Left ventricle myocardium inferior (tissue), 1 donor: ENCODE data around the gene ZNF236. TPM values are rescaled to one million over a fixed set of nuclear protein-coding genes. Genes with fewer than 3 reads are reported as not detected.

Source experiments
- DNase-seq: peaks from one replicate; pipeline ENCODE4 v3.0.0-alpha.2; 2020
- H3K27ac ChIP-seq: fragments of 200-600 bp; replicated peaks from 2 replicates; pipeline ENCODE4 v1.8.0; 2021
- H3K27me3 ChIP-seq: fragments of 200-600 bp; 2 replicates; pipeline ENCODE4 v1.8.0; 2021; ENCODE audit warnings: low read depth
- H3K36me3 ChIP-seq: fragments of 200-600 bp; 2 replicates; pipeline ENCODE4 v1.8.0; 2021
- H3K4me1 ChIP-seq: fragments of 200-600 bp; 2 replicates; pipeline ENCODE4 v1.8.0; 2021
- H3K4me3 ChIP-seq: fragments of 200-600 bp; 2 replicates; pipeline ENCODE4 v1.8.0; 2021; ENCODE audit warnings: mild to moderate bottlenecking, moderate library complexity
- H3K9me3 ChIP-seq: fragments of 200-600 bp; replicated peaks from 2 replicates; pipeline ENCODE4 v1.8.0; 2021
- intact Hi-C: fragments of 100-400 bp; cut with micrococcal nuclease; formaldehyde crosslinking; loops from one replicate; pipeline ENCODE4 v1.11.0; 2022
- total RNA-seq: library from RNA; stranded (reverse); fragmentation: NEBNext Ultra II Directional; extraction: Animal tissue kit (Norgen Biotek cat#: 25700); gene quantifications from one replicate; pipeline ENCODE4 v1.2.1, GENCODE V29; 2021
- TF ChIP-seq, protein P1 (sequence below): fragments of 200-600 bp; IDR thresholded peaks from 2 replicates; pipeline ENCODE4 v1.8.0; 2021; ENCODE audit warnings: antibody characterized with exemption, mild to moderate bottlenecking, borderline replicate concordance
- donor health status: DM: no; HTN: yes; CAD: no; lungs with severe emphysema.

Gene ZNF236
- total RNA-seq, 1 donor from 2014 or later = 10.6 TPM

DNA sequence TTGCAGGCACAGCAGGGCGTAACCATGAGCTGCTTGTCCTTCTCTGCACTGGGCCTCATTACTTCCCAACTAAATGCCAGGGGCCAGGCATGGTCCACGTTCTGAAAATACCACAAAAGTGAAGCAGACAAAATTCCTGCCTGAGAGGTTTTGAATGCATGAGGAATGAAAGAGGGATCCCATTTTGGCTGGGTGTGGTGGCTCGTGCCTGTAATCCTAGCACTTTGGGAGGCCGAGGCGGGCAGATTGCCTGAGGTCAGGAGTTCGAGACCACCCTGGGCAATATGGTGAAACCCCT lies 170.7 kb downstream of the ZNF236 start:
- no peaks in the 10 kb centered on the region for H3K36me3 ChIP-seq
- no peaks in the 10 kb centered on the region for H3K27me3 ChIP-seq
- intact Hi-C loops = no loop called here
- TF ChIP-seq, protein P1, sequence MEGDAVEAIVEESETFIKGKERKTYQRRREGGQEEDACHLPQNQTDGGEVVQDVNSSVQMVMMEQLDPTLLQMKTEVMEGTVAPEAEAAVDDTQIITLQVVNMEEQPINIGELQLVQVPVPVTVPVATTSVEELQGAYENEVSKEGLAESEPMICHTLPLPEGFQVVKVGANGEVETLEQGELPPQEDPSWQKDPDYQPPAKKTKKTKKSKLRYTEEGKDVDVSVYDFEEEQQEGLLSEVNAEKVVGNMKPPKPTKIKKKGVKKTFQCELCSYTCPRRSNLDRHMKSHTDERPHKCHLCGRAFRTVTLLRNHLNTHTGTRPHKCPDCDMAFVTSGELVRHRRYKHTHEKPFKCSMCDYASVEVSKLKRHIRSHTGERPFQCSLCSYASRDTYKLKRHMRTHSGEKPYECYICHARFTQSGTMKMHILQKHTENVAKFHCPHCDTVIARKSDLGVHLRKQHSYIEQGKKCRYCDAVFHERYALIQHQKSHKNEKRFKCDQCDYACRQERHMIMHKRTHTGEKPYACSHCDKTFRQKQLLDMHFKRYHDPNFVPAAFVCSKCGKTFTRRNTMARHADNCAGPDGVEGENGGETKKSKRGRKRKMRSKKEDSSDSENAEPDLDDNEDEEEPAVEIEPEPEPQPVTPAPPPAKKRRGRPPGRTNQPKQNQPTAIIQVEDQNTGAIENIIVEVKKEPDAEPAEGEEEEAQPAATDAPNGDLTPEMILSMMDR = no peak
- DNase-seq = no peak
- H3K9me3 ChIP-seq = peaks cover 4% of the 10 kb centered on the region
- no peaks in the 10 kb centered on the region for H3K4me1 ChIP-seq
- H3K4me3 ChIP-seq = no peak overlapping the region
- no peak overlapping the region for H3K27ac ChIP-seq

DNA sequence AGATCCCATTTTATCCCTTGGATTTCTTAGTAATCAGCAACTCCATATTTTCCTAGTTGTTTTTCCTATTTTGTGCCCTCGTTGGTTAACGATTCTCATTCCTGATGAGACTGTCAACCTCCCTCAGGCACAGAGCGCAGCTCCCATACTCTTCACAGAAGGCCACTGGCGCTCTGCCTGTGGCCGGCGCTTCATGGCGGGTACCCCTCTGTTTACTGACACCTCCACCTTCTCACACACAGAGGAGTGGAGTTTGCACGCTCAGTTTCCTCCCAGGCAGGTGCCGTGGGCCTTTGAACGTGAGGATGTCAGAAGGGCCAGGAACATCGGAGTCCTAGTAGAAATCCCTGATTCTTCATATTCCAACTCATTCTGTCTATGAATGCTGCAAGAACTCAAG lies 171.2 kb downstream of the ZNF236 start:
- Histone ChIP-seq H3K27ac (no peak overlapping the region), H3K27me3 (no peaks in the 10 kb centered on the region), H3K9me3 (peaks cover 4% of the 10 kb centered on the region), H3K36me3 (no peaks in the 10 kb centered on the region), H3K4me1 (no peaks in the 10 kb centered on the region), H3K4me3 (no peak overlapping the region)
- intact Hi-C loops = no loop called here
- DNase-seq = no peak
- TF ChIP-seq, protein P1 = no peak

DNA sequence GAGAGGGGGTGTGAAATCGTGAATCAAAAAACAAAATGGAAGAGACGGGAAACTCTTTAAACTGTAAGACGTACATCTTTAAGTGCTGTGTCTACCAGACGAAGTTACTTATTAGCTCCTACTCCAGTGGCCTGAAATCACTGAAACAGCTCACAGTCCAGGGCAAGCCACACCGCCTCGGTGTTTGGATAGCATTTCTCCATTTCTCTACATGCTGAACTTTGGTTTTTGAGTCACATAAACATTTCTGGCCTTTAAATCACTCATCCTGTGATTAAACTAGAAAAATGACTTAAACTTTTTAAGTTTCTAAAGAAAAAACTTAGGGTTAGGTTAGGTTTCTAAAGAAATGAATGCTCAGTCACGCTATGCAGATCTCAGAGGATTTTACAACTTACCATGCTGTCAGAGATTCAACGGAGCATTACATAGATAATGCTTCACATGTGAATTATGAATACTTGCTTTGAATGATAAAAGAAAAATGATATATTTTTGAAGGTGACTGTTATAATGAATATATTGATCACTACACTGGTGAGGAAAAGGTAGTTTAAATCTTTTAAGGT lies 171.8 kb downstream of the ZNF236 start:
- H3K36me3 ChIP-seq = no peaks in the 10 kb centered on the region
- no peak overlapping the region for H3K4me3 ChIP-seq
- H3K27me3 ChIP-seq = no peaks in the 10 kb centered on the region
- TF ChIP-seq, protein P1 = no peak
- intact Hi-C loops = no loop called here
- no peak overlapping the region for H3K27ac ChIP-seq
- peaks cover 4% of the 10 kb centered on the region for H3K9me3 ChIP-seq
- DNase-seq = no peak
- H3K4me1 ChIP-seq = no peaks in the 10 kb centered on the region

DNA sequence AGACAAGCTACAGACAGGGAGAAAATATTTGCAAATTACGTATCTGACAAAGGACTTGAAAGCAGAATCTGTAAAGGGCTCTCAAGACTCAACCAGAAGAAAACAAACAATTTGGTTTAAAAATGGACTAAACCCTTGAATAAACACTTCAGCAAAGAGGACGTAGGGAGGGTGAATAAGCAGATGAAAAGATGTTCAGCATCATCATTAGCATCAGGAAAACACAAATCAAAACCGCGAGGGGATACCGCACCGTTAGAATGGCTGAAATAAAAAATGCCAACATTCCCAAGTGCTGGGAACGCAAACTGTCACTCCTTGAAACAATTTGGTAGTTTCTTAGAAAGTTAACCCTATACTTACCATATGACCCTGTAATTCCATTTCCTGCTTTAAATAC lies 173.5 kb downstream of the ZNF236 start:
- TF ChIP-seq, protein P1 = no peak
- Histone ChIP-seq H3K27ac (no peak overlapping the region), H3K27me3 (no peaks in the 10 kb centered on the region), H3K4me3 (no peak overlapping the region), H3K36me3 (no peaks in the 10 kb centered on the region), H3K9me3 (peaks cover 4% of the 10 kb centered on the region), H3K4me1 (no peaks in the 10 kb centered on the region)
- intact Hi-C loops = no loop called here
- no peak for DNase-seq

DNA sequence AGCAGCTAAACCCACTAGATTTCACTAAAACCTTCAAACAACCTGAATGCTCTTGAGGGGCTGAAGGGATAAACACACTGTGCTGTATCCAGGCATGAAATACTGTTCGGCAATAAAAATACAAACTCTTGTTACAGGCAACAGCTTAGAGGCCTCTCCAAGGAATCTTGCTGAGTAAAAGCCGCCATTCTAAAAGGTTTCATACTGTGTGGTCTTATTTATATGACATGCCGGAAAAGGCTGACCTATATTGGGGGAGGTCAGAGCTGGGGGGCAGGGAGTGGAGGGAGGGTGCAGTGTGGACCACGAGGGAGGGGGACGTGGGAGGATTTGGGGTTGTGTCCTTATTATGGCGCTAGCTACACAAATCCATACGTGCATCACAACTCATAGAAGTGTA lies 174.1 kb downstream of the ZNF236 start:
- intact Hi-C loops = no loop called here
- H3K27ac ChIP-seq = no peak overlapping the region
- H3K9me3 ChIP-seq = peaks cover 4% of the 10 kb centered on the region
- H3K4me1 ChIP-seq = no peaks in the 10 kb centered on the region
- no peak overlapping the region for H3K4me3 ChIP-seq
- no peaks in the 10 kb centered on the region for H3K36me3 ChIP-seq
- no peaks in the 10 kb centered on the region for H3K27me3 ChIP-seq
- no peak for DNase-seq
- TF ChIP-seq, protein P1 = no peak
